MG63 (cell line): ENCODE data around the gene MAPKAPK2. TPM values are rescaled to one million over a fixed set of nuclear protein-coding genes. Genes with fewer than 3 reads are reported as not detected.

Experiments used
- DNase-seq: peaks from one replicate; pipeline ENCODE4 v3.0.0-alpha.2; 2020
- H3K27me3 ChIP-seq: fragments of 250-450 bp; sonication (Bioruptor Pico); 2 replicates; pipeline ENCODE4 v1.5.1; 2020; ENCODE audit warnings: mild to moderate bottlenecking, moderate library complexity
- H3K36me3 ChIP-seq: fragments of 250-450 bp; sonication (Bioruptor Pico); 2 replicates; pipeline ENCODE4 v1.5.1; 2020; ENCODE audit warnings: mild to moderate bottlenecking, moderate library complexity
- H3K4me3 ChIP-seq: fragments of 250-450 bp; sonication (Bioruptor Pico); 2 replicates; pipeline ENCODE4 v1.5.1; 2020; ENCODE audit warnings: mild to moderate bottlenecking, moderate library complexity
- H3K9me3 ChIP-seq: fragments of 250-450 bp; sonication (Bioruptor Pico); 2 replicates; pipeline ENCODE4 v1.5.1; 2020; ENCODE audit warnings: mild to moderate bottlenecking, moderate library complexity
- total RNA-seq: library from RNA; depleted of rRNA; stranded (reverse); fragments of >200 nt; shearing (Covaris generic); gene quantifications from 2 replicates; pipeline ENCODE4 v1.2.3, GENCODE V29; 2014; ENCODE audit warnings: low replicate concordance

The MAPKAPK2 gene
- total RNA-seq, 1 experiment from 2014 or later: 32.3 TPM

- H3K4me3 ChIP-seq: no peak overlapping the region
- H3K9me3 ChIP-seq: no peaks in the 10 kb centered on the region
- DNase-seq: no peak
- H3K27me3 ChIP-seq: no peaks in the 10 kb centered on the region; the same call in 1 of the 2 replicates
- H3K36me3 ChIP-seq: peaks cover 44% of the 10 kb centered on the region
These were observed 50.9 kb downstream of the MAPKAPK2 start for GRCh38 chr1:206735553-206736031.

GRCh38 chr1:206736878-206737728, 52.4 kb downstream of the MAPKAPK2 start:
- H3K36me3 ChIP-seq: peaks cover 31% of the 10 kb centered on the region
- H3K9me3 ChIP-seq: no peaks in the 10 kb centered on the region
- no peak overlapping the region for H3K4me3 ChIP-seq
- H3K27me3 ChIP-seq: no peaks in the 10 kb centered on the region; the same call in 1 of the 2 replicates
- no peak for DNase-seq

GRCh38 chr1:206737729-206738201, 53.1 kb downstream of the MAPKAPK2 start:
- Histone ChIP-seq H3K9me3 (no peaks in the 10 kb centered on the region), H3K27me3 (no peaks in the 10 kb centered on the region; the same call in 1 of the 2 replicates), H3K36me3 (peaks cover 24% of the 10 kb centered on the region), H3K4me3 (no peak overlapping the region)
- no peak for DNase-seq

GRCh38 chr1:206738370-206739366, 54.0 kb downstream of the MAPKAPK2 start:
- Histone ChIP-seq H3K4me3 (no peak overlapping the region), H3K9me3 (no peaks in the 10 kb centered on the region), H3K27me3 (no peaks in the 10 kb centered on the region; the same call in 1 of the 2 replicates), H3K36me3 (peaks cover 20% of the 10 kb centered on the region)
- no peak for DNase-seq

- H3K36me3 ChIP-seq: peaks cover 15% of the 10 kb centered on the region
- H3K4me3 ChIP-seq: no peak overlapping the region
- DNase-seq: no peak
- H3K27me3 ChIP-seq: no peaks in the 10 kb centered on the region; the same call in 1 of the 2 replicates
- no peaks in the 10 kb centered on the region for H3K9me3 ChIP-seq
These were observed 54.8 kb downstream of the MAPKAPK2 start for GRCh38 chr1:206739411-206740076.

- DNase-seq: no peak
- Histone ChIP-seq H3K4me3 (no peak overlapping the region), H3K27me3 (no peaks in the 10 kb centered on the region), H3K36me3 (no peaks in the 10 kb centered on the region; the same call in 1 of the 2 replicates), H3K9me3 (no peaks in the 10 kb centered on the region)
These were observed 56.5 kb downstream of the MAPKAPK2 start for GRCh38 chr1:206741142-206741701.

- H3K27me3 ChIP-seq: no peaks in the 10 kb centered on the region
- no peak for DNase-seq
- no peak overlapping the region for H3K4me3 ChIP-seq
- no peaks in the 10 kb centered on the region for H3K9me3 ChIP-seq
- H3K36me3 ChIP-seq: no peaks in the 10 kb centered on the region; the same call in 1 of the 2 replicates
These were observed 58.1 kb downstream of the MAPKAPK2 start for GRCh38 chr1:206742719-206743383.

- DNase-seq: no peak
- Histone ChIP-seq H3K27me3 (no peaks in the 10 kb centered on the region), H3K9me3 (no peaks in the 10 kb centered on the region), H3K4me3 (no peak overlapping the region), H3K36me3 (no peaks in the 10 kb centered on the region)
These were observed 60.0 kb downstream of the MAPKAPK2 start for GRCh38 chr1:206744683-206745082.

GRCh38 chr1:206745301-206745700, 60.6 kb downstream of the MAPKAPK2 start:
- Histone ChIP-seq H3K36me3 (no peaks in the 10 kb centered on the region), H3K4me3 (no peak overlapping the region), H3K9me3 (no peaks in the 10 kb centered on the region), H3K27me3 (no peaks in the 10 kb centered on the region)
- no peak for DNase-seq

- H3K9me3 ChIP-seq: no peaks in the 10 kb centered on the region
- H3K27me3 ChIP-seq: no peaks in the 10 kb centered on the region
- H3K4me3 ChIP-seq: no peak overlapping the region
- no peaks in the 10 kb centered on the region for H3K36me3 ChIP-seq
- DNase-seq: no peak
These were observed 63.8 kb downstream of the MAPKAPK2 start for GRCh38 chr1:206748348-206749030.

- DNase-seq: no peak
- peaks cover 4% of the 10 kb centered on the region for H3K9me3 ChIP-seq
- H3K36me3 ChIP-seq: no peaks in the 10 kb centered on the region
- no peak overlapping the region for H3K4me3 ChIP-seq
- no peaks in the 10 kb centered on the region for H3K27me3 ChIP-seq
These were observed 67.2 kb downstream of the MAPKAPK2 start for GRCh38 chr1:206751891-206752290.

- H3K36me3 ChIP-seq: no peaks in the 10 kb centered on the region
- H3K4me3 ChIP-seq: no peak overlapping the region
- H3K27me3 ChIP-seq: no peaks in the 10 kb centered on the region
- H3K9me3 ChIP-seq: peaks cover 4% of the 10 kb centered on the region
- no peak for DNase-seq
These were observed 67.8 kb downstream of the MAPKAPK2 start for GRCh38 chr1:206752481-206752880.

- no peaks in the 10 kb centered on the region for H3K36me3 ChIP-seq
- no peak for DNase-seq
- H3K4me3 ChIP-seq: no peak overlapping the region
- no peaks in the 10 kb centered on the region for H3K27me3 ChIP-seq
- peaks cover 4% of the 10 kb centered on the region for H3K9me3 ChIP-seq
These were observed 68.4 kb downstream of the MAPKAPK2 start for GRCh38 chr1:206753141-206753540.

- Histone ChIP-seq H3K9me3 (peaks cover 4% of the 10 kb centered on the region), H3K4me3 (no peak overlapping the region), H3K36me3 (no peaks in the 10 kb centered on the region), H3K27me3 (peaks cover 2% of the 10 kb centered on the region; the same call in 1 of the 2 replicates)
- DNase-seq: no peak
These were observed 69.3 kb downstream of the MAPKAPK2 start for GRCh38 chr1:206754011-206754410.
